C4-2B (cell line): ENCODE results near the gene IDH3G.

Experiments
- ZFX ChIP-seq: fragments of 450-650 bp; IDR thresholded peaks from 2 replicates; pipeline ENCODE4 v1.6.1; 2017
- TF ChIP-seq, protein P1 (sequence below): fragments of 450-650 bp; conservative IDR thresholded peaks from 2 replicates; pipeline ENCODE4 v1.5.1; 2017; ENCODE audit warnings: mild to moderate bottlenecking

DNA sequence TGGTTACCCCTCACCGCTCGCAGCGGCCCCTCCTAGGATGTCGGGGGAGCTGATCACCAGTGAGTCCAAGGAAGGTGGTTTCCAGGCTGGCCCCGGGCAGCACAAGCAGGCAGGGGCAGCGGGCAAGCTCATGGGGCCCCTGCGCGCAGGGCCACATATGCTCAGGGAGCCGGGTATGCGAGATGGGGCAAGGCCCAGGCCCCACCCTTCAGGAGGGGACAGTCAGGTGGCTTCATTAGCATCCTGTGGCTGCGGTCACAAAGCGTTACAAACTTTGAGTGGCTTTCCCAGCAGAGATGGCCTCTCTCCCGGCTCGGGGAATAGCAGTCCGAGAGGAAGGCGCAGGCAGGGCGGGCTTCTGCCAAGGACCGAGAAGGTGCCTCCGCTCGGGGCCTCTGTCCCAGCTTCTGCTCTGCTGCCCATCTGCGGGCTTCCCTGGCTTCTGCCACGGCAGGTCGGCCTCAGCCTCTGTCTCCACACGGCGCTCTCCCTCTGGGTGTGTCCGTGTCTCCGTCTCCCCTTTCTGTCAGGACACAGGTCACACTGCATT is 56.0 kb downstream of the IDH3G start:
- TF ChIP-seq, protein P1, sequence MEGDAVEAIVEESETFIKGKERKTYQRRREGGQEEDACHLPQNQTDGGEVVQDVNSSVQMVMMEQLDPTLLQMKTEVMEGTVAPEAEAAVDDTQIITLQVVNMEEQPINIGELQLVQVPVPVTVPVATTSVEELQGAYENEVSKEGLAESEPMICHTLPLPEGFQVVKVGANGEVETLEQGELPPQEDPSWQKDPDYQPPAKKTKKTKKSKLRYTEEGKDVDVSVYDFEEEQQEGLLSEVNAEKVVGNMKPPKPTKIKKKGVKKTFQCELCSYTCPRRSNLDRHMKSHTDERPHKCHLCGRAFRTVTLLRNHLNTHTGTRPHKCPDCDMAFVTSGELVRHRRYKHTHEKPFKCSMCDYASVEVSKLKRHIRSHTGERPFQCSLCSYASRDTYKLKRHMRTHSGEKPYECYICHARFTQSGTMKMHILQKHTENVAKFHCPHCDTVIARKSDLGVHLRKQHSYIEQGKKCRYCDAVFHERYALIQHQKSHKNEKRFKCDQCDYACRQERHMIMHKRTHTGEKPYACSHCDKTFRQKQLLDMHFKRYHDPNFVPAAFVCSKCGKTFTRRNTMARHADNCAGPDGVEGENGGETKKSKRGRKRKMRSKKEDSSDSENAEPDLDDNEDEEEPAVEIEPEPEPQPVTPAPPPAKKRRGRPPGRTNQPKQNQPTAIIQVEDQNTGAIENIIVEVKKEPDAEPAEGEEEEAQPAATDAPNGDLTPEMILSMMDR = no peak
- no peak for TF ChIP-seq ZFX
